Subcutaneous adipose tissue (tissue), 4 donors: Measurements from ENCODE around the gene SCGN. TPM values are rescaled to one million over a fixed set of nuclear protein-coding genes. Genes with fewer than 3 reads are reported as not detected.

Experiments used
- CTCF ChIP-seq: fragments of 450-650 bp; IDR thresholded peaks from one replicate; pipeline ENCODE4 v1.5.1; 2016; ENCODE audit warnings: low read depth, mild to moderate bottlenecking, control low read depth, antibody characterized with exemption, moderate library complexity
- total RNA-seq, 4 donors: library from RNA; depleted of rRNA; stranded (reverse); fragments of >200 nt; gene quantifications; one replicate each; pipeline ENCODE4 v1.1.0, GENCODE V29; 2016

SCGN gene
- total RNA-seq, 4 donors from 2014 or later, result 0.85 to 26.6 (median 1.9) TPM

DNA sequence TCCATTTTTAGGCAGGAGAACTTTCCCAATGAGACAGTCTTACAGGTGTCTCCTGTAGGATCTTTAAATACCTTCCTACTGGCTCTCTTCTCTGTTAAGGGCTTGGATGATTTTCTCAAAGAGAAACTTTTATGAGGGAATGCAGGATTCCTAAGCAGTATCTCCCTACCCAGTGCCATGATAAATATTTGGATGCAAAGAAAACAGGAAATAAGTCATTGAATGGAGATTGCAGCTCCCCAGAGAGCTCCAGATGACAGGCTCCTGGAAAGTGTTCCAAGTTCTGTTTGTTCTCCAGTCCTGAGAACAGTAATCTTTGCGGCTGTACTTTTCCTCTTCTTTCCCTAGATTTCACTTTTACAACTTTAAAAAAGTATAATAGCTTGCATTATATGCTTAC is 2.4 kb upstream of the SCGN start:
- TF ChIP-seq CTCF, result no peak

DNA sequence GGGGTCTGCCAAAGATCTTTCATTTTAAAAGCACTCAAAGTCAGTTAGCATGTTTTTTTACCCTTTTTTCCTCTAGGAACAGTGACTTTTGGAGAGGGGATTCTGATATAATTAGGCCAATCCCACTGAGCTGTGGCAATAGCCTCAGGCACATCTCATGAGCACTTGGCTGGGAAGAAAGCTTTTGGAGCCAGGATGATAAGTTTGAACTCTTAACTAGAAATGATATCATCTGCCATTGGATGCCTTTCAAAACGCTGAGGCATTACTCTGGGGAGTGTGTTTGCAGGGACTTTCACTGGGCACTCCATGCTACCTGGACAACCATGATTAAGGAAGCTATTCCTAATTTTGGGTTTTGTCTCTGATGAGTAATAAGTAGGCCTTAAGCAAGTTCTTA is 3.7 kb downstream of the SCGN start:
- TF ChIP-seq CTCF, result no peak

GRCh38 chr6:25659633-25660368 is 7.8 kb downstream of the SCGN start:
- no peak for TF ChIP-seq CTCF

GRCh38 chr6:25660512-25660911 is 8.5 kb downstream of the SCGN start:
- TF ChIP-seq CTCF, result no peak

- TF ChIP-seq CTCF, result no peak
Observed at GRCh38 chr6:25661129-25661779, 9.2 kb downstream of the SCGN start.

- TF ChIP-seq CTCF, result no peak
Observed at GRCh38 chr6:25665455-25665854, 13.4 kb downstream of the SCGN start.

DNA sequence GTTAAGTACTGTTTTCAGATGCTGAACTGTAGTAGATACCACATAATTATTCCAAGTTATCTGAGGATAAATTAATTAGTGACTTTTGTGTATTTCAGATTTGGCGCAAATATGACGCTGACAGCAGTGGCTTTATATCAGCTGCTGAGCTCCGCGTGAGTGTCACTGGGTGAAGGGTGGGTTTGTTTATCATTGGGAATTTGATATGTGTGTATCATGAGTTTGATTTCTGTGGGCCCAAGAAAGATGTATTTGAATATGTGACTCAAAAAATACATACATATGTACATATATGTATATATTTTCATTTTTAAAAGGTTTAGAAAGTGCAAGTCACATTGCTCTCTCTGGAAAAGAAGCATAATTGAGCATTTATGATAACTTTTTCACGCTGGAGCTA is 17.4 kb downstream of the SCGN start:
- TF ChIP-seq CTCF, result no peak
